Brain microvascular endothelial cell (primary cell): ENCODE results near the gene PTMS.
A peak's percentile ranks its signal among the peaks of the same experiment; 100 is the strongest.

Experiments used
- DNase-seq: peaks from one replicate; pipeline ENCODE4 v3.0.0-alpha.2; 2020
- H3K27ac ChIP-seq: fragments of 250-450 bp; sonication (Bioruptor Pico); 2 replicates; pipeline ENCODE4 v1.5.1; 2020; ENCODE audit warnings: mild to moderate bottlenecking, moderate library complexity
- H3K27me3 ChIP-seq: fragments of 250-450 bp; sonication (Bioruptor Pico); replicated peaks from 2 replicates; pipeline ENCODE4 v1.5.1; 2020; ENCODE audit warnings: mild to moderate bottlenecking
- H3K36me3 ChIP-seq: fragments of 250-450 bp; sonication (Bioruptor Pico); replicated peaks from 2 replicates; pipeline ENCODE4 v1.5.1; 2020; ENCODE audit warnings: mild to moderate bottlenecking
- H3K4me3 ChIP-seq: 2 replicates; pipeline ENCODE4 v1.5.1; 2011; ENCODE audit warnings: low read depth, mild to moderate bottlenecking, control low read depth, low read length, moderate library complexity
- CTCF ChIP-seq: IDR thresholded peaks from 2 replicates; pipeline ENCODE4 v1.5.1; 2011; ENCODE audit warnings: low read depth, mild to moderate bottlenecking, moderate library complexity, low read length, control low read depth, inconsistent platforms; ENCODE audit errors: missing control alignments
- in situ Hi-C: cut with HindIII; loops from 2 replicates; pipeline ENCODE4 v1.10.0; 2017; ENCODE audit warnings: low sequenced_read_pairs, low pct_ligation_motif_present

The PTMS gene

DNA sequence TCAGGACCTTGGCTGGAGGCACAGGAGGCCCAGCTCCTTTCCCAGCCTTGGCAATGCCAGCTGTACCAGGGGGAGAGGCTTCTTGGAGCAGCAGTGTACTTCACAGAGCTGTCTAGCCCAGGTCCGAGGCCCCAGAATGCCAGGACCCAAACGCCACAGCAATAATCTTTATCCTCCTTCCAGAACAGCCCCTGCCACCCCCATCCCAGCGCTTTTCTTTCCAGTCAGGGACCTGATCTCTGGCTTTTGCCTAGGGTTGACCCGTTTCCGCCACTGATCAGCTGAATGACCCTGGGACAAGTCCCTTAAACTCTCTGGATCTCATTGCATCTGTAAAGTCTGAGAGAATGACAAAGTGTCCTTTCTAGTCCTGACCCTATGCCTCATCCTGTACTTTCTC lies 11.2 kb downstream of the PTMS start:
- in situ Hi-C loops, result no loop called here
- DNase-seq, result no peak
- Histone ChIP-seq H3K4me3 (no peak overlapping the region), H3K36me3 (no peaks in the 10 kb centered on the region), H3K27ac (no peak overlapping the region), H3K27me3 (no peaks in the 10 kb centered on the region)
- no peak for TF ChIP-seq CTCF

- H3K36me3 ChIP-seq, result no peaks in the 10 kb centered on the region
- H3K27ac ChIP-seq, result no peak overlapping the region
- peak overlapping the region; percentile 5 for H3K4me3 ChIP-seq
- no peak for DNase-seq
- no peaks in the 10 kb centered on the region for H3K27me3 ChIP-seq
- no peak for TF ChIP-seq CTCF
- in situ Hi-C loops, result no loop called here
These were observed 12.0 kb downstream of the PTMS start for GRCh38 chr12:6778217-6778573.

- Histone ChIP-seq H3K27me3 (no peaks in the 10 kb centered on the region), H3K4me3 (peak overlapping the region; percentile 50), H3K27ac (no peak overlapping the region), H3K36me3 (no peaks in the 10 kb centered on the region)
- in situ Hi-C loops, result no loop called here
- TF ChIP-seq CTCF, result peak; percentile 97
- peak; percentile 87 for DNase-seq
These were observed 12.7 kb downstream of the PTMS start for GRCh38 chr12:6778574-6779550.

DNA sequence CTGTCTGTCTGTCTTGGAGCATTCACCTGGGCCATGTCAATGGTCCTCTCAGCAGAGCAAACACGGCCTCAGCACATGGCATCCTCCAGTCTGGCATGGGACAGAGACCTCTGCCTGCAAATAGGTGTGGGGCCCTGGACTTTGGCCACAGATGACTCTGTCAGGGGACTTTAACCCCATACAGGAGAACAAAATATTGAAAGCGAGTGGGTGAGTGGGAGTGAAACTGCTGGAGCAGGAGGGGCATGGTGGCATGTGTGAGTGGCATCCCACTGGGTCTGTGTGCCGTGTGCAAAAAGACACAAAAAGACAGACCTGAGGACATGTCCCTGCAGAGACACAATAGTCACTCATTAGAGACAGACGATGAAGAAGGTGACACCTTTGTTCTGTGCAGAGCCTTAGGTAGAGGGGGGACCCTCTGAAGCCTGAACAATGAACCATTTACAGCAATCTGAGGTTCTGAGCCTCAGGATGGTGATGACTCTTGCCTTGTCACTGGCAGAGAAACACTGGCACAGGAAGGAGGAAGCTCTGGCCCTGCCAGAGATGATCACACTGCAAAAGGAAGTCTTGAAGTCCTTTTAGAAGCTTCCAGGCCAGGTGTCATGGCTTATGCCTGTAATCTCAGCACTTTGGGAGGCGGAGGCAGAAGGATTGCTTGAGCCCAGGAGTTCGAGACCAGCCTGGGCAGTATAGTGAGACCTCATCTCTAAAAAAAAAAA lies 13.7 kb downstream of the PTMS start:
- H3K36me3 ChIP-seq, result no peaks in the 10 kb centered on the region
- H3K4me3 ChIP-seq, result no peak overlapping the region
- H3K27ac ChIP-seq, result no peak overlapping the region
- in situ Hi-C loops, result no loop called here
- DNase-seq, result no peak
- no peak for TF ChIP-seq CTCF
- no peaks in the 10 kb centered on the region for H3K27me3 ChIP-seq

- no peak for TF ChIP-seq CTCF
- no peak overlapping the region for H3K27ac ChIP-seq
- H3K4me3 ChIP-seq, result no peak overlapping the region
- H3K27me3 ChIP-seq, result no peaks in the 10 kb centered on the region
- DNase-seq, result no peak
- no peaks in the 10 kb centered on the region for H3K36me3 ChIP-seq
- in situ Hi-C loops, result no loop called here
These were observed 14.4 kb downstream of the PTMS start for GRCh38 chr12:6780573-6780972.
